ENCODE measurements around the gene POU3F1. TPM values are rescaled to one million over a fixed set of nuclear protein-coding genes. Genes with fewer than 3 reads are reported as not detected.

The POU3F1 gene
- total and polyA plus RNA-seq, 8 donors = 0.07 to 0.57 (median 0.08) TPM; not detected in 4

DNA sequence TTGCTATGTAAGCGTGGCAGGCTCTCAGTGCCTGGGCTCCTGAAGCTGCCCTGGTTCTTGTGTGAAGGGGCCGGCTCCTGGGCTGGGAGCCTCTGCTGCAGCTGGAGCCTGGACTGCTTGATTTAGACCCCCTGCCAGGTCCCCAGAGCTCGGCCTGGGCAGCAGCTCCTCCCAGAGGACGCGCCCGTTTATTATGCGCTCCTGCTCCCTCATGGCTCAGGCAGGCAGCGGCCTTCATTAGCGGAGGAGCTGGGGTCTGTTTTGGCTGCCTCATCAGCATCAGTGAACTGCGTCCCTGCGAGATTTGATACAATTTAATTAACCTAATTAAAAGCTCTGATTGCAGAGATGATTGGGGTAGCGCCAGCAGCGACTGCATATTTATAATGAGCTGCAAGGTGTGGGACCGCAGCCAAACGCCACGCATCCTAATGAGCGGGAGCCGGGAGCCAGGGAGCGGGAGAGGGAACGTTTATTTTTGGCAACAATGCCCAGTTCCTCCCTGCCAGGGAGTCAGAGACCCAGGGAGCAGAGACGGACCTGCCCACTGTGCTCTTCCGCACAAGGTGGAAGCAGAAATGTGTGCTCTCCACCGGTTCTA is 17.4 kb downstream of the POU3F1 start:
- H3K9me3 ChIP-seq = no peaks in the 10 kb centered on the region
- H3K4me3 ChIP-seq = no peak overlapping the region
- no peak for FAIRE-seq
- TF ChIP-seq, protein P1, sequence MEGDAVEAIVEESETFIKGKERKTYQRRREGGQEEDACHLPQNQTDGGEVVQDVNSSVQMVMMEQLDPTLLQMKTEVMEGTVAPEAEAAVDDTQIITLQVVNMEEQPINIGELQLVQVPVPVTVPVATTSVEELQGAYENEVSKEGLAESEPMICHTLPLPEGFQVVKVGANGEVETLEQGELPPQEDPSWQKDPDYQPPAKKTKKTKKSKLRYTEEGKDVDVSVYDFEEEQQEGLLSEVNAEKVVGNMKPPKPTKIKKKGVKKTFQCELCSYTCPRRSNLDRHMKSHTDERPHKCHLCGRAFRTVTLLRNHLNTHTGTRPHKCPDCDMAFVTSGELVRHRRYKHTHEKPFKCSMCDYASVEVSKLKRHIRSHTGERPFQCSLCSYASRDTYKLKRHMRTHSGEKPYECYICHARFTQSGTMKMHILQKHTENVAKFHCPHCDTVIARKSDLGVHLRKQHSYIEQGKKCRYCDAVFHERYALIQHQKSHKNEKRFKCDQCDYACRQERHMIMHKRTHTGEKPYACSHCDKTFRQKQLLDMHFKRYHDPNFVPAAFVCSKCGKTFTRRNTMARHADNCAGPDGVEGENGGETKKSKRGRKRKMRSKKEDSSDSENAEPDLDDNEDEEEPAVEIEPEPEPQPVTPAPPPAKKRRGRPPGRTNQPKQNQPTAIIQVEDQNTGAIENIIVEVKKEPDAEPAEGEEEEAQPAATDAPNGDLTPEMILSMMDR (IDR thresholded peaks at IDR 0.05) = no peak
- peak in 1 of 6 donors; percentile 43 for DNase-seq
- H3K36me3 ChIP-seq = peaks cover 0 to 14% (median 12%) of the 10 kb centered on the region in 3 donors
- H3K27me3 ChIP-seq = no peaks in the 10 kb centered on the region
- intact Hi-C loops (cut with DNase I) = loop anchor here in 2 of 3 donors (5.0 kb wide), 2 partner anchors 558 to 803 kb away; no protein-coding TSS in a partner anchor
- H3K4me1 ChIP-seq = peaks cover 14 to 22% (median 21%) of the 10 kb centered on the region in 3 donors
- WGBS, 2 donors = 25 to 26% methylated on average over 23 of the region's 23 CpGs
- H3K27ac ChIP-seq = peak overlapping the region; percentile 37 to 67 (median 44)
- peak in 1 of 4 donors; percentile 6 for ATAC-seq

DNA sequence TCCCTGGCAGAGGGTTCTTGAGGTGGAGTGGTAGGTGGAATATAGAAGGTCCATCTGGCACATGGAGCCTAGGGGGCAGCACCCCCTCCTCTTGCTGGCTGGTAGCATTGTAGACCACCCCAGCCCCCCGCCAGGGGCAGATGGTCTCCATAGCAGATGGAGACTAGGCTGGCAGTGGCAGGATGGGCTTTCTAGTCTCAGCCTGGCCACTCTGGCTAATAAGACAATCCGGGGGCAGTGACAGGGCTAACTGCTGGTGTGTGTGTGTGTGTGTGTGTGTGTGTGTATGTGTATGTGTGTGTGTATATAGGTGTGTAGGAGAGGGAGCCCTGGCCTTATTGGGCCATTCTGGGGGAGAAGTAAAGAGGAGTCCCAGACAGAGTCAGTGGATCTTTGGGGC is 17.9 kb downstream of the POU3F1 start:
- Histone ChIP-seq H3K4me3 (no peak overlapping the region), H3K4me1 (peaks cover 14 to 22% (median 21%) of the 10 kb centered on the region in 3 donors), H3K9me3 (no peaks in the 10 kb centered on the region), H3K36me3 (peaks cover 0 to 19% (median 17%) of the 10 kb centered on the region in 3 donors), H3K27ac (no peak overlapping the region), H3K27me3 (no peaks in the 10 kb centered on the region)
- no peak for ATAC-seq
- intact Hi-C loops (cut with DNase I) = loop anchor here in 2 of 3 donors (5.0 kb wide), 2 partner anchors 559 to 804 kb away; no protein-coding TSS in a partner anchor
- 58 to 62% methylated on average over 2 of the region's 2 CpGs for WGBS, 2 donors
- no peak for FAIRE-seq
- no peak for DNase-seq
- TF ChIP-seq, protein P1 (IDR thresholded peaks at IDR 0.05) = no peak

DNA sequence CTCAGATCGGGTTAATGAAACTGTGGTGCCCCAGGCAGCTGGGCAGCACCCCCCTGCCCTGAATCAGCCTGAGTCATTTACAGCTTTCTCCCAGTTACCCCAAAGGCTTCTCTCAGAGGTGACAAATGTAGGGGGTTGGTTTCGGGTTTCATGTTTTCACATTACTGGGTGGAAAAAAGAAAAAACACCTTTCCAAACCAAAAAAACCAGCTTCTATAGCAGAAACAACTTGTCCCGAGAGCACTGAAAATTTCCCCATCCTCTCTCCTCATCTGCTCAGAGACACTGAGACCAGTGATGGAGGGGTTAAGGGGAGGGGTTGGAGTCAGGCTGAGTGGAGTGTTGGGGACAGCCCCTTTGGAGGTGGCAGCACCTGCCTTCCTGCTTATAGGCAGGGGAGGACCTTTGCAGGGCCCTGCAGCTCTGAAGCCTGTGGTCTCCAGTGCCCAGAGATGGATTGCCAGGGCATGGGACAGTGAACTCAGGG is 18.4 kb downstream of the POU3F1 start:
- H3K9me3 ChIP-seq = no peaks in the 10 kb centered on the region
- H3K27ac ChIP-seq = no peak overlapping the region
- no peak overlapping the region for H3K4me3 ChIP-seq
- peaks cover 14 to 22% (median 21%) of the 10 kb centered on the region in 3 donors for H3K4me1 ChIP-seq
- TF ChIP-seq, protein P1 (IDR thresholded peaks at IDR 0.05) = no peak
- no peaks in the 10 kb centered on the region for H3K27me3 ChIP-seq
- peaks cover 0 to 24% (median 22%) of the 10 kb centered on the region in 3 donors for H3K36me3 ChIP-seq
- intact Hi-C loops (cut with DNase I) = loop anchor here in 2 of 3 donors (5.0 kb wide), 2 partner anchors 559 to 804 kb away; no protein-coding TSS in a partner anchor
- ATAC-seq (no peak), FAIRE-seq (no peak), DNase-seq (no peak)
- WGBS, 2 donors = 71 to 73% methylated on average over 3 of the region's 3 CpGs

DNA sequence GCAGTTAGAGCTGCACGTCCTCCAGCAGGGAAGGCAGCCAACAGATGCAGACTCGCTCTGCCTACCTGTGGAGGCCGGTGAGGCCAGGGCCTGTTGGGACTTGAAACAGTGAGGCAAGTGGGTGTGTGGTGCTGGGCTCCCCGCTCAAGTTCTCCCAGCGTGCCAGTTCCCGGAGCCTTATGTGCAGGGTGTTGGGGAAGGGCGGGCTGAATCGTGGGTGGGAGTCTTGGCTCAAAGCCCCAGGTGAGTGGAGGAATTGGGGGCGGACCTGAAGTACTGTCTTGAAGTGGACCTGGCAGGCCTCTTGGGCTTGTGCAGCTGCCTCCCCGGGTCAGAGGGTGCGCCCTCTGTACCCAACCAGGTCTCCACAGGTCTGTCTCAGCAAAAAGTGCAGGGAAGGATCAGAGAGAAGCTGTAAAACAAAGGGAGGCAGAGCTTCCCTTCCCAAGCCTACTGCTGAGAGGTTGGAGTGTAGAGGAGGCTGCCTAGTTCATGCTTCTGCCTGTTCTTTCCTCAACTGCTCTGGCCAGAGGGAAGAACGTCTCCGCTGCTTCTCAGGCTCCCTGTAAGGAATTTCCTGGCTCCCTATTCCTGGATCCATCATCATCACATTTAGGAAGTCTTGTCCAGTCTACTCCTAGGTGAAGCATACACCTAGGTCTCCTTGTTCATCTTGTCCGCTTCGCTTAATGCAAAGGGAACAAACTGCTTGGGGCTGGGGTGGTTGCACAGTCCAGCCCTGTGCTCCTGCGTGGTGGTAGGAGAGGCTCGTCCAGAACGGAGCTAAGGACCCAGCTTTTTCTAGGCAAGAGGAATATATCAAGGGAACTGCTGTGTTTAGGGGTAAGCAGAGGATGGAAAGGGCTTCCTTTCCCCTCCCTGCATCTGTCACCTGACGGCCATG is 19.1 kb downstream of the POU3F1 start:
- ATAC-seq = no peak
- no peak for FAIRE-seq

More for the DNA sequence above, 19.1 kb downstream of the POU3F1 start:
- Histone ChIP-seq H3K4me3 (no peak overlapping the region), H3K27ac (no peak overlapping the region), H3K9me3 (no peaks in the 10 kb centered on the region), H3K27me3 (no peaks in the 10 kb centered on the region), H3K36me3 (peaks cover 0 to 31% (median 29%) of the 10 kb centered on the region in 3 donors), H3K4me1 (peaks cover 14 to 22% (median 21%) of the 10 kb centered on the region in 3 donors)
- peak in 2 of 6 donors; percentile 27 to 66 for DNase-seq
- intact Hi-C loops (cut with DNase I) = loop anchor here in 2 of 3 donors (5.0 kb wide), 2 partner anchors 560 to 805 kb away; no protein-coding TSS in a partner anchor
- TF ChIP-seq, protein P1 (IDR thresholded peaks at IDR 0.05) = no peak
- 85 to 87% methylated on average over 19 of the region's 19 CpGs for WGBS, 2 donors
